Smooth muscle cell (in vitro differentiated cells): ENCODE results near the gene ARHGAP45. TPM values are rescaled to one million over a fixed set of nuclear protein-coding genes. Genes with fewer than 3 reads are reported as not detected.

Source experiments
- DNase-seq: peaks from one replicate; lab custom pipeline; 2025; ENCODE audit not compliant: unreplicated experiment; lab: John Stamatoyannopoulos, UW
- H2AFZ ChIP-seq: fragments of 200-600 bp; sonication (generic); 2 replicates; pipeline ENCODE4 v1.6.0; 2016; ENCODE audit warnings: antibody characterized with exemption, low read depth, mild to moderate bottlenecking
- H3F3A ChIP-seq: fragments of 200-600 bp; sonication (generic); 2 replicates; pipeline ENCODE4 v1.6.0; 2017; ENCODE audit warnings: antibody characterized with exemption, low read depth
- H3K27ac ChIP-seq: fragments of 200-600 bp; sonication (generic); 2 replicates; pipeline ENCODE4 v1.5.1; 2016; ENCODE audit warnings: low read depth, mild to moderate bottlenecking
- H3K27me3 ChIP-seq: fragments of 200-600 bp; sonication (generic); 2 replicates; pipeline ENCODE4 v1.6.1; 2016; ENCODE audit warnings: low read depth, mild to moderate bottlenecking
- H3K36me3 ChIP-seq: fragments of 200-600 bp; sonication (generic); 2 replicates; pipeline ENCODE4 v1.5.1; 2016; ENCODE audit warnings: low read depth
- H3K4me1 ChIP-seq: fragments of 200-600 bp; sonication (generic); 2 replicates; pipeline ENCODE4 v1.5.1; 2016; ENCODE audit warnings: low read depth
- H3K4me2 ChIP-seq: fragments of 200-600 bp; sonication (generic); 2 replicates; pipeline ENCODE4 v1.6.0; 2016; ENCODE audit warnings: mild to moderate bottlenecking
- H3K4me3 ChIP-seq: fragments of 200-600 bp; sonication (generic); 2 replicates; pipeline ENCODE4 v1.5.1; 2016; ENCODE audit warnings: mild to moderate bottlenecking
- H3K79me2 ChIP-seq: fragments of 200-600 bp; sonication (generic); 2 replicates; pipeline ENCODE4 v1.6.0; 2016; ENCODE audit warnings: low read depth, mild to moderate bottlenecking
- H3K9ac ChIP-seq: fragments of 200-600 bp; sonication (generic); 2 replicates; pipeline ENCODE4 v1.6.0; 2016; ENCODE audit warnings: low read depth
- H3K9me3 ChIP-seq: fragments of 200-600 bp; sonication (generic); replicated peaks from 2 replicates; pipeline ENCODE4 v1.5.1; 2016; ENCODE audit warnings: low read depth
- H4K20me1 ChIP-seq: fragments of 200-600 bp; sonication (generic); 2 replicates; pipeline ENCODE4 v1.6.0; 2016; ENCODE audit warnings: low read depth
- CTCF ChIP-seq: fragments of 200-600 bp; sonication (generic); IDR thresholded peaks from 2 replicates; pipeline ENCODE4 v1.5.1; 2017; ENCODE audit warnings: borderline replicate concordance, mild to moderate bottlenecking, antibody characterized with exemption; ENCODE audit not compliant: insufficient read depth, poor library complexity, severe bottlenecking
- WGBS: methylation state at CpG from one replicate; pipeline ENCODE4 v1.1.7; 2016; ENCODE audit warnings: low lambda C conversion rate; 5-methylcytosine and 5-hydroxymethylcytosine counted together
- polyA plus RNA-seq: library from polyadenylated mRNA; unstranded; fragments of >200 nt; fragmentation: Nextera tagmentation; extraction: Ambion mirVana; gene quantifications from 2 replicates; pipeline ENCODE4 v1.2.1, GENCODE V29; 2016
- total RNA-seq: library from RNA; depleted of rRNA; stranded (reverse); fragments of >200 nt; gene quantifications from 2 replicates; pipeline ENCODE4 v1.2.3, GENCODE V29; 2014

Gene ARHGAP45
- total and polyA plus RNA-seq, 2 experiments from 2014 or later: 4.4 to 8.0 TPM

DNA sequence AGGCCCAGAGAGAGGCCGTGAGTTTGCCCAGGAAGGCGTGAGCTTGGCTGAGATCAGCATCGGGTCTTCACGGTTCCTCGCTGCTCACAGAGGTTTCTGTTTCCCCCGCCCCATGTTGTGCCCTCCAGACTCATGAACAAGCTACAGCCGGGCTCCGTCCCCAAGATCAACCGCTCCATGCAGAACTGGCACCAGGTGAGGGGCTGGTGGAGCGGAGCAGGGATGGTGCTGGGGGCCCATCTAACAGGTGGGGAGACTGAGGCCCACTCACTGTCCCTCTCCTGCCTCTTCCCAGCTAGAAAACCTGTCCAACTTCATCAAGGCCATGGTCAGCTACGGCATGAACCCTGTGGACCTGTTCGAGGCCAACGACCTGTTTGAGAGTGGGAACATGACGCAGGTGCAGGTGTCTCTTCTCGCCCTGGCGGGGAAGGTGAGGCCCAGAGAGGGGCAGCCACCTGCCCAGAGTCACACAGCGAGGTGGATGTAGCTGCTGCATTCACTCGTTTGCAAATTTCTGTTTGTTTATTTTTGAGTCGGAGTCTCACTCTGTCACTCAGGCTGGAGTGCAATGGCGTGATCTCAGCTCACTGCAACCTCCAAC lies 34.6 kb upstream of the ARHGAP45 start:
- peaks cover 11% of the 10 kb centered on the region for H3K4me1 ChIP-seq

GRCh38 chr19:1035998-1036621 lies 30.9 kb upstream of the ARHGAP45 start:
- peaks cover 31% of the 10 kb centered on the region for H3K79me2 ChIP-seq
- TF ChIP-seq CTCF: no peak
- H3K4me2 ChIP-seq: no peak overlapping the region
- H3K4me3 ChIP-seq: no peak overlapping the region
- H4K20me1 ChIP-seq: peaks cover 70% of the 10 kb centered on the region
- H3K27me3 ChIP-seq: no peaks in the 10 kb centered on the region
- H3F3A ChIP-seq: peaks cover 7% of the 10 kb centered on the region
- WGBS: 91% methylated on average over 27 of the region's 29 CpGs
- peaks cover 6% of the 10 kb centered on the region for H3K4me1 ChIP-seq
- H3K36me3 ChIP-seq: no peaks in the 10 kb centered on the region
- no peaks in the 10 kb centered on the region for H3K9me3 ChIP-seq
- no peak overlapping the region for H3K27ac ChIP-seq
- no peak overlapping the region for H2AFZ ChIP-seq
- no peak overlapping the region for H3K9ac ChIP-seq
- DNase-seq: no peak

More for the DNA sequence above, 34.6 kb upstream of the ARHGAP45 start:
- Histone ChIP-seq H3K9ac (no peak overlapping the region), H3K27ac (no peak overlapping the region), H3K36me3 (no peaks in the 10 kb centered on the region), H3K4me2 (no peak overlapping the region), H3K79me2 (peaks cover 68% of the 10 kb centered on the region), H2AFZ (no peak overlapping the region), H4K20me1 (peaks cover 85% of the 10 kb centered on the region), H3K4me3 (no peak overlapping the region), H3F3A (peaks cover 7% of the 10 kb centered on the region), H3K9me3 (no peaks in the 10 kb centered on the region), H3K27me3 (no peaks in the 10 kb centered on the region)
- 93% methylated on average over 20 of the region's 20 CpGs for WGBS
- no peak for TF ChIP-seq CTCF
- no peak for DNase-seq

- TF ChIP-seq CTCF: no peak
- DNase-seq: no peak
- Histone ChIP-seq H3K27ac (no peak overlapping the region), H3F3A (peaks cover 7% of the 10 kb centered on the region), H3K9me3 (no peaks in the 10 kb centered on the region), H3K36me3 (no peaks in the 10 kb centered on the region), H3K9ac (no peak overlapping the region), H3K79me2 (peaks cover 18% of the 10 kb centered on the region), H3K4me1 (peaks cover 6% of the 10 kb centered on the region), H4K20me1 (peaks cover 57% of the 10 kb centered on the region), H3K4me2 (no peak overlapping the region), H3K4me3 (no peak overlapping the region), H2AFZ (no peak overlapping the region), H3K27me3 (no peaks in the 10 kb centered on the region)
- 83% methylated on average over 22 of the region's 22 CpGs for WGBS
Observed at GRCh38 chr19:1037621-1038064, 29.3 kb upstream of the ARHGAP45 start.
